GM12874 (cell line): Measurements from ENCODE around the gene CENPB.

Experiments
- CTCF ChIP-seq: IDR thresholded peaks from 2 replicates; pipeline ENCODE4 v1.5.1; 2011; ENCODE audit warnings: low read depth, mild to moderate bottlenecking, control low read depth, low read length, moderate library complexity; ENCODE audit not compliant: insufficient read depth

The CENPB gene

GRCh38 chr20:3767110-3767426 is 19.5 kb downstream of the CENPB start:
- TF ChIP-seq CTCF = no peak

GRCh38 chr20:3766422-3767109 is 20.0 kb downstream of the CENPB start:
- TF ChIP-seq CTCF = no peak

- no peak for TF ChIP-seq CTCF
Observed at GRCh38 chr20:3765171-3765882, 21.2 kb downstream of the CENPB start.

- TF ChIP-seq CTCF = no peak
Observed at GRCh38 chr20:3764659-3765058, 21.9 kb downstream of the CENPB start.

GRCh38 chr20:3763671-3764601 is 22.6 kb downstream of the CENPB start:
- no peak for TF ChIP-seq CTCF

GRCh38 chr20:3760655-3761348 is 25.7 kb downstream of the CENPB start:
- no peak for TF ChIP-seq CTCF
